Neural cell (in vitro differentiated cells): Measurements from ENCODE around the gene GRIK2.

Experiments
- CTCF ChIP-seq: fragments of 450-650 bp; IDR thresholded peaks from 2 replicates; pipeline ENCODE4 v1.5.1; 2014; ENCODE audit warnings: antibody characterized with exemption, mild to moderate bottlenecking, moderate library complexity; ENCODE audit not compliant: poor library complexity, severe bottlenecking
- EP300 ChIP-seq: fragments of 450-650 bp; conservative IDR thresholded peaks from 2 replicates; pipeline ENCODE4 v1.6.1; 2014; ENCODE audit warnings: antibody characterized with exemption, mild to moderate bottlenecking, moderate library complexity; ENCODE audit not compliant: poor library complexity, severe bottlenecking
- EZH2 ChIP-seq: fragments of 200-600, 300-800 bp; shearing (Covaris generic), sonication (generic); IDR thresholded peaks from 2 replicates; pipeline ENCODE4 v1.6.1; 2014; ENCODE audit warnings: antibody characterized with exemption, low read length, borderline replicate concordance, mild to moderate bottlenecking; ENCODE audit not compliant: insufficient read depth, poor library complexity, severe bottlenecking
- MXI1 ChIP-seq: fragments of 450-650 bp; conservative IDR thresholded peaks from 2 replicates; pipeline ENCODE4 v1.6.1; 2014; ENCODE audit warnings: antibody characterized with exemption, mild to moderate bottlenecking; ENCODE audit not compliant: poor library complexity, severe bottlenecking
- RAD21 ChIP-seq: fragments of 450-650 bp; conservative IDR thresholded peaks from 2 replicates; pipeline ENCODE4 v1.6.1; 2014; ENCODE audit warnings: antibody characterized with exemption, mild to moderate bottlenecking, moderate library complexity
- REST ChIP-seq: IDR thresholded peaks from 2 replicates; pipeline ENCODE4 v1.6.1; 2012; ENCODE audit warnings: borderline replicate concordance

DNA sequence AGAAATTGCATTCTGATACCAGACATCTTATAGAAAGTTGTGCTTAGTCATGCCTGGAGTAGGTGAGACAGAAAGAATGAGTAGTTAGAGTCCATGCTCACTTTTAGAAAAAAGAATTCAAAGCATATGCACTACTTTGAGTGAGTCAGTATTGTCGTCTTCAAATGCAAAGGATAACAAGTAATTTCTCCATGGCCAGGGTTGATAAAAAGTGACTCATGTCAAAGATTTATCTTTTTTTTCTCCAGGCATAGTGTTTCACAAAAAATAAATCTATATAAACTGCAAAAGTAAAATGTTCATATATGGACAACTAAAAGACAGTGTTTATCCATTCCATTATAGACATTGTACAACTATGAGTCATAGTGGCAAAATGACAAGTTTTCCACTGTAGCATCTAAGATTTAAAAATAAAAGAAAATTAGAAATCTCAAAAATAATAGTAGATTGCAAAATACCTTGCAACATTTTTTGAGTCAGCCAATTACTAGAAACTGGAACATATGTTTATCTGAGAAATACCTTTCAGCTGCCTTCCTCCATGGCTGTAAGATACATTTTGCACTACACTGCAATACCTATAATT is 329.6 kb downstream of the GRIK2 start:
- TF ChIP-seq CTCF (no peak), RAD21 (no peak), REST (no peak), EP300 (no peak), MXI1 (no peak), EZH2 (no peak)
